Inferior parietal cortex (tissue), 1 donor: ENCODE data around the gene BSN.
"Not testable (repeated sequence)": the region's sequence is repeated elsewhere in the genome, so short reads cannot be mapped to it uniquely, and the experiment has no call there.

Experiments
- DNase-seq: peaks from one replicate; pipeline ENCODE4 v3.0.0-alpha.2; 2016; ENCODE audit errors: extremely low spot score

BSN gene

GRCh38 chr3:49534581-49535441 lies 19.5 kb upstream of the BSN start:
- DNase-seq, result peak; percentile 71

GRCh38 chr3:49535971-49536874 lies 18.1 kb upstream of the BSN start:
- no peak for DNase-seq

GRCh38 chr3:49536875-49537533 lies 17.3 kb upstream of the BSN start:
- no peak for DNase-seq

- peak; percentile 87 for DNase-seq
Observed at GRCh38 chr3:49539659-49540560, 14.4 kb upstream of the BSN start.

- DNase-seq, result no peak
Observed at GRCh38 chr3:49552087-49552486, 2.2 kb upstream of the BSN start.

GRCh38 chr3:49553324-49553691 lies 969 bp upstream of the BSN start:
- DNase-seq, result no peak

- no peak for DNase-seq
Observed at GRCh38 chr3:49554633-49555265, 472 bp downstream of the BSN start.

GRCh38 chr3:49556500-49557275 lies 2.4 kb downstream of the BSN start:
- no peak for DNase-seq

GRCh38 chr3:49563040-49563578 lies 8.8 kb downstream of the BSN start:
- DNase-seq, result no peak

- no peak for DNase-seq
Observed at GRCh38 chr3:49563766-49564165, 9.5 kb downstream of the BSN start.

- DNase-seq, result no peak
Observed at GRCh38 chr3:49566312-49566711, 12.0 kb downstream of the BSN start.

GRCh38 chr3:49567406-49567805 lies 13.1 kb downstream of the BSN start:
- DNase-seq, result no peak

- no peak for DNase-seq
Observed at GRCh38 chr3:49568965-49569364, 14.7 kb downstream of the BSN start.

- no peak for DNase-seq
Observed at GRCh38 chr3:49570028-49570654, 15.9 kb downstream of the BSN start.

- no peak for DNase-seq
Observed at GRCh38 chr3:49582177-49582576, 27.9 kb downstream of the BSN start.

GRCh38 chr3:49585261-49585755 lies 31.0 kb downstream of the BSN start:
- DNase-seq, result not testable (repeated sequence)

GRCh38 chr3:49591615-49592014 lies 37.3 kb downstream of the BSN start:
- DNase-seq, result no peak

GRCh38 chr3:49593041-49593440 lies 38.8 kb downstream of the BSN start:
- DNase-seq, result no peak

- DNase-seq, result no peak
Observed at GRCh38 chr3:49600781-49601180, 46.5 kb downstream of the BSN start.
